DND-41 (cell line): ENCODE data around the gene SOX30.
"Not testable (repeated sequence)": the region's sequence is repeated elsewhere in the genome, so short reads cannot be mapped to it uniquely, and the experiment has no call there.

Experiments
- CTCF ChIP-seq: IDR thresholded peaks from 2 replicates; pipeline ENCODE4 v1.5.1; 2012; ENCODE audit warnings: borderline replicate concordance, low read length, moderate library complexity, mild to moderate bottlenecking; ENCODE audit not compliant: poor library complexity, severe bottlenecking; ENCODE audit errors: extremely low read depth
- EZH2 ChIP-seq: IDR thresholded peaks from 3 replicates; pipeline ENCODE4 v1.6.1; 2012; ENCODE audit warnings: borderline replicate concordance, low read depth, mild to moderate bottlenecking, moderate library complexity, low read length, inconsistent platforms; ENCODE audit not compliant: severe bottlenecking

- not testable (repeated sequence) for TF ChIP-seq CTCF, EZH2
Measured at GRCh38 chr5:157674351-157674750, 22.1 kb upstream of the SOX30 start.
